ENCODE data around the gene HPGDS. TPM values are rescaled to one million over a fixed set of nuclear protein-coding genes. Genes with fewer than 3 reads are reported as not detected.

The HPGDS gene
- polyA plus RNA-seq, 1 donor (not counting 4 experiments of a cell fraction or from before 2014, with no cell fraction given): not detected

DNA sequence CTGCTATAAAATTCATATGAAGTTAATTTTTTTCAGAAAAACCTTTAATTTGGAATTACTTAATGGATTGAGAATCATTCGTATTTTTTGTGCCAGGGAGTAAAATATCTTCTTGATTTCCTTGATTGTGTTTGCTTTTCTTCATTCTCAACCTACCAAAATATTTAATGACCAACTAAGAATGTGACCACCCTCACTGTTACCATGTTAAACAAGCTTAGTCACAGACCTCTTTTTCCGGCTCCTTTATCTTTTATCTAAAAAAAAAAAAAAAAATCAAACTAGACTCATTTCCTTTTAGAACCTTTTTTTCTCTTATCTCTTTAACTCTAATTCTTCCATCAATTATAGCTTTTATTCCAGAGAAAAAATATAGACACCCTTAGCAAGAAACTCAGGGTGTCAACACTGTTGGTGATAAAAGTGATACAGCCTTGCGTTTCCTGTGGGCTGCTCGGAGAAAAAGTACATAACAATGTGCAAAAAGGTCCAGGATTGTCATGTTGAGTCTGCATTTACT lies 20.6 kb upstream of the HPGDS start:
- Histone ChIP-seq H3K4me3 (ENCODE audit: control insufficient read depth in 2 of 3, extremely low read depth in 1 of 3, insufficient read depth in 2 of 3, low read depth in 1 of 3, low read length in 3 of 3) (no peak overlapping the region), H3K36me3 (ENCODE audit: control insufficient read depth in 2 of 2, extremely low read depth in 1 of 2, insufficient read depth in 2 of 2, low read length in 2 of 2) (no peaks in the 10 kb centered on the region), H3K9me3 (ENCODE audit: control insufficient read depth, low read depth, low read length) (no peaks in the 10 kb centered on the region), H3K79me2 (ENCODE audit: control insufficient read depth, insufficient read depth, low read length) (no peaks in the 10 kb centered on the region), H3K4me2 (ENCODE audit: control insufficient read depth, extremely low read depth, insufficient read depth, low read depth, low read length) (no peak overlapping the region), H3K27ac (ENCODE audit: control insufficient read depth, insufficient read depth, low read length) (no peak overlapping the region), H3K9me1 (ENCODE audit: control insufficient read depth, extremely low read depth, insufficient read depth, low read length) (no peaks in the 10 kb centered on the region), H3K9ac (ENCODE audit: control insufficient read depth, extremely low read depth, insufficient read depth, low read length) (no peak overlapping the region), H2AFZ (ENCODE audit: control insufficient read depth, low read length) (no peak overlapping the region), H3K27me3 (ENCODE audit: control insufficient read depth, extremely low read depth, insufficient read depth, low read length) (no peaks in the 10 kb centered on the region), H3K4me1 (ENCODE audit: control insufficient read depth, extremely low read depth, insufficient read depth, low read length) (no peaks in the 10 kb centered on the region), H4K20me1 (ENCODE audit: control insufficient read depth, extremely low read depth, insufficient read depth, low read length) (no peaks in the 10 kb centered on the region)
- dilution Hi-C loops (cut with MboI; ENCODE audit: extremely low pct_ligation_motif_present, low sequenced_read_pairs): no loop called here
- no peak for TF ChIP-seq EZH2 (IDR thresholded peaks at IDR 0.05; ENCODE audit: low read length)
- TF ChIP-seq, protein P1, sequence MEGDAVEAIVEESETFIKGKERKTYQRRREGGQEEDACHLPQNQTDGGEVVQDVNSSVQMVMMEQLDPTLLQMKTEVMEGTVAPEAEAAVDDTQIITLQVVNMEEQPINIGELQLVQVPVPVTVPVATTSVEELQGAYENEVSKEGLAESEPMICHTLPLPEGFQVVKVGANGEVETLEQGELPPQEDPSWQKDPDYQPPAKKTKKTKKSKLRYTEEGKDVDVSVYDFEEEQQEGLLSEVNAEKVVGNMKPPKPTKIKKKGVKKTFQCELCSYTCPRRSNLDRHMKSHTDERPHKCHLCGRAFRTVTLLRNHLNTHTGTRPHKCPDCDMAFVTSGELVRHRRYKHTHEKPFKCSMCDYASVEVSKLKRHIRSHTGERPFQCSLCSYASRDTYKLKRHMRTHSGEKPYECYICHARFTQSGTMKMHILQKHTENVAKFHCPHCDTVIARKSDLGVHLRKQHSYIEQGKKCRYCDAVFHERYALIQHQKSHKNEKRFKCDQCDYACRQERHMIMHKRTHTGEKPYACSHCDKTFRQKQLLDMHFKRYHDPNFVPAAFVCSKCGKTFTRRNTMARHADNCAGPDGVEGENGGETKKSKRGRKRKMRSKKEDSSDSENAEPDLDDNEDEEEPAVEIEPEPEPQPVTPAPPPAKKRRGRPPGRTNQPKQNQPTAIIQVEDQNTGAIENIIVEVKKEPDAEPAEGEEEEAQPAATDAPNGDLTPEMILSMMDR (optimal IDR thresholded peaks at IDR 0.05 in 1 of 3, IDR thresholded peaks at IDR 0.05 in 1 of 3, conservative IDR thresholded peaks at IDR 0.05 in 1 of 3; ENCODE audit: extremely low read depth in 1 of 3, insufficient read depth in 2 of 3, low read length in 3 of 3): no peak
- DNase-seq (ENCODE audit: low read depth, low spot score) (no peak), FAIRE-seq (no peak)

DNA sequence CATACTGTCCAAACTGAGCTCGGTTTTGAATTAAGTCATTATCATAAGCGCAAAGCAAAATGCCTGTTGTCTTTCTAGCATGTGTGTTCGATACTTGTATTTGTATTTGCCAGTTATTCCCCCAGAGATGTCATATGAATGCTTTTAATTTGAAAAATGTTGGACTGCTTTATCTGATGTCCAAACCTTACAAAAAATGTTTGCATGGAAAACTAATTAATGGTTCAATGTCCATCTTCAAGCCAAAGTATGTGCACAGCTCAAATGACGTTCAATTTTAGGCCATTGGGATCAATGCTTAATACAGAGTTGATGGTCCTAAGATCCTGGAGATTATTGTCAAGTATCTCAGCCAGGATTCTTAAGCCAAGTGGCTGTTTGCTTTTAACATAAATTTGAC lies 17.2 kb upstream of the HPGDS start:
- DNase-seq (ENCODE audit: low read depth, low spot score): no peak
- dilution Hi-C loops (cut with MboI; ENCODE audit: extremely low pct_ligation_motif_present, low sequenced_read_pairs): no loop called here
- Histone ChIP-seq H3K4me1 (ENCODE audit: control insufficient read depth, extremely low read depth, insufficient read depth, low read length) (no peaks in the 10 kb centered on the region), H3K4me2 (ENCODE audit: control insufficient read depth, extremely low read depth, insufficient read depth, low read depth, low read length) (no peak overlapping the region), H3K27me3 (ENCODE audit: control insufficient read depth, extremely low read depth, insufficient read depth, low read length) (no peaks in the 10 kb centered on the region), H3K79me2 (ENCODE audit: control insufficient read depth, insufficient read depth, low read length) (no peaks in the 10 kb centered on the region), H3K27ac (ENCODE audit: control insufficient read depth, insufficient read depth, low read length) (no peak overlapping the region), H3K36me3 (ENCODE audit: control insufficient read depth in 2 of 2, extremely low read depth in 1 of 2, insufficient read depth in 2 of 2, low read length in 2 of 2) (no peaks in the 10 kb centered on the region), H3K4me3 (ENCODE audit: control insufficient read depth in 2 of 3, extremely low read depth in 1 of 3, insufficient read depth in 2 of 3, low read depth in 1 of 3, low read length in 3 of 3) (no peak overlapping the region), H3K9ac (ENCODE audit: control insufficient read depth, extremely low read depth, insufficient read depth, low read length) (no peak overlapping the region), H4K20me1 (ENCODE audit: control insufficient read depth, extremely low read depth, insufficient read depth, low read length) (no peaks in the 10 kb centered on the region), H3K9me3 (ENCODE audit: control insufficient read depth, low read depth, low read length) (no peaks in the 10 kb centered on the region), H2AFZ (ENCODE audit: control insufficient read depth, low read length) (no peak overlapping the region), H3K9me1 (ENCODE audit: control insufficient read depth, extremely low read depth, insufficient read depth, low read length) (no peaks in the 10 kb centered on the region)
- no peak for FAIRE-seq
- TF ChIP-seq EZH2 (IDR thresholded peaks at IDR 0.05; ENCODE audit: low read length): no peak
- TF ChIP-seq, protein P1 (optimal IDR thresholded peaks at IDR 0.05 in 1 of 3, IDR thresholded peaks at IDR 0.05 in 1 of 3, conservative IDR thresholded peaks at IDR 0.05 in 1 of 3; ENCODE audit: extremely low read depth in 1 of 3, insufficient read depth in 2 of 3, low read length in 3 of 3): no peak

Measured in keratinocyte (primary cell).